Measurements from ENCODE around the gene CPXM2.

DNA sequence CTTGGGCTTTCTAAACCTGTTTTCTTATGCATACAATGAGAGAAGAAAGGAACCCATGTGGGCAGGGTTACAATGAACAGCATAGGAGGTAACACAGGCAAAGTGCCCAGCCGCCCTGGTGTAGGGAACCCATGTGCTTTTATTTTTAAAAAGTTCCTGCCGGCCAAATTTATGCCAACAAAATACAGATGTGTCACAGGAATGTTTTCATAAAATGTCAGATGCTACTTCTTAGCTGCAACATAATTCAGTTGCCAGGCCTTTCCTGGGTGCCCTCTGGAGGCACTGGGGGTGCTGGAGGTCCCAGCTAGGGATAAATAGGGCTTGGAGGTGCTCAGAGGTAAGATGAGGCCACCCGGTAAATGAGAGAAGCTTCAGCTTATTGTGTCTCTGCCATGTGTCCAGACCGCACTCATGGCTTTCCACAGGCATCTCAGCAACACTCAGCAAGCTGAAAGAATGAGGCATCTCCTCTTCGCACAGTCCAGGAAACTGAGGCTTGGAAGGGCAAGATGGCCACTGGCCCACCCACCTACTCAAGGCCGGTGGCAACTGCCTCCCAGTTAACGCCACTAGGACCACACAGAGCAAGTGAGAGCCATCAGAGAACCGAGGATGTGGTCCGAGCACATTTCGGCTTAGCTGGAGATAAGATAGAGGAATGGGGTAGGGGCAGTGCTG lies 58.3 kb downstream of the CPXM2 start:
- TF ChIP-seq KDM5A (IDR thresholded peaks at IDR 0.05): no peak
- no peak for TF ChIP-seq EP300 (IDR thresholded peaks at IDR 0.05)
- no peak for TF ChIP-seq HOXB13 (CRISPR knock-in tag; IDR thresholded peaks at IDR 0.05; ENCODE audit: low read depth)
- TF ChIP-seq, protein P1, sequence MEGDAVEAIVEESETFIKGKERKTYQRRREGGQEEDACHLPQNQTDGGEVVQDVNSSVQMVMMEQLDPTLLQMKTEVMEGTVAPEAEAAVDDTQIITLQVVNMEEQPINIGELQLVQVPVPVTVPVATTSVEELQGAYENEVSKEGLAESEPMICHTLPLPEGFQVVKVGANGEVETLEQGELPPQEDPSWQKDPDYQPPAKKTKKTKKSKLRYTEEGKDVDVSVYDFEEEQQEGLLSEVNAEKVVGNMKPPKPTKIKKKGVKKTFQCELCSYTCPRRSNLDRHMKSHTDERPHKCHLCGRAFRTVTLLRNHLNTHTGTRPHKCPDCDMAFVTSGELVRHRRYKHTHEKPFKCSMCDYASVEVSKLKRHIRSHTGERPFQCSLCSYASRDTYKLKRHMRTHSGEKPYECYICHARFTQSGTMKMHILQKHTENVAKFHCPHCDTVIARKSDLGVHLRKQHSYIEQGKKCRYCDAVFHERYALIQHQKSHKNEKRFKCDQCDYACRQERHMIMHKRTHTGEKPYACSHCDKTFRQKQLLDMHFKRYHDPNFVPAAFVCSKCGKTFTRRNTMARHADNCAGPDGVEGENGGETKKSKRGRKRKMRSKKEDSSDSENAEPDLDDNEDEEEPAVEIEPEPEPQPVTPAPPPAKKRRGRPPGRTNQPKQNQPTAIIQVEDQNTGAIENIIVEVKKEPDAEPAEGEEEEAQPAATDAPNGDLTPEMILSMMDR (IDR thresholded peaks at IDR 0.05): no peak
- no peak for TF ChIP-seq CBX8 (IDR thresholded peaks at IDR 0.05)
- TF ChIP-seq JUNB (IDR thresholded peaks at IDR 0.05): no peak
- TF ChIP-seq POLR2A (IDR thresholded peaks at IDR 0.05; ENCODE audit: low read length): no peak
- TF ChIP-seq CBX2 (IDR thresholded peaks at IDR 0.05; ENCODE audit: borderline replicate concordance, low read depth): no peak
